Thyroid gland (tissue), 4 donors: ENCODE measurements around the gene TMEM164.

Source experiments
- CTCF ChIP-seq, 6 experiments: fragments of 200-600 bp in 3 of 6; fragments of 450-650 bp in 3 of 6; sonication (generic) in 3 of 6; IDR thresholded peaks; one replicate each; pipeline ENCODE4 v1.5.1; 2016 to 2019; ENCODE audit warnings: antibody characterized with exemption in 6 of 6, mild to moderate bottlenecking in 2 of 6, inconsistent platforms in 1 of 6, moderate library complexity in 1 of 6
- POLR2A ChIP-seq, 2 donors: fragments of 450-650 bp; IDR thresholded peaks; one replicate each; pipeline ENCODE4 v1.6.1; 2017; ENCODE audit warnings: antibody characterized with exemption in 2 of 2, mild to moderate bottlenecking in 2 of 2, moderate library complexity in 1 of 2

DNA sequence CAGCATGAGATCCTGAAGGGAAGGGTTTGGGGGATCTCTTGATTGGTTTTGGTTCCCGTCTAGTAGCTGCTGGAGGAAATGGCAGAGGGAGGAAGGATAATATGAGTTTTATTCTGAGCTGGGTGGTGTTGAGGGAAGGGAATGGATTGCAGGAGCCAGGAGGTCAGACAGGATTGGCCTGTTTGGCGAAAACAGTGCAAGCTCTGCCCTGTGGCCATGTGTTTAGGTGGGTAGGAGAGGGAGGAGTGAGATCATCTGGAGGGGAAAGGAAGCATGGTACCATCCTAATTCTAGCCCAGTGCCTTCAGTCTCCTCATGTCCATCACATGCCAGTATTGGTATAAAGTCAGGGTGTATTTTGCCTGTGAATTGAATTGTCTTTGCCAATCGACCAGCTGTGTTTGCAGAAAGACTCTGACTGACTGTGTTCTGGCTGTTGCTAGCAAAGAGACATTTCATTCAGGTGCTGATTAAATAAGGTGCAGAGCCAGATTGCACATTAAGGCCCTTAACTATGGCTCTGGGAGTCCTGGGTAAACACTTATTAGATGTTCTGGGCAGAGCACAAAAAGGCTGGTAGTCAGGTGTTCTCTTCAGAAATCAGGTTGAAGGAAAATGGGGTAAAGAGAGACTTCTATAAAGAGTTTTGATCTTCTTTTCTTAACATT lies 10.0 kb downstream of the TMEM164 start:
- TF ChIP-seq CTCF (IDR thresholded peaks at IDR 0.05), result no peak
- TF ChIP-seq POLR2A (IDR thresholded peaks at IDR 0.05), result no peak
